Activated CD8-positive, alpha-beta T cell treated with anti-CD3 and anti-CD28 coated beads for 36 hours (primary cell): ENCODE data around the gene CTNNA2. TPM values are rescaled to one million over a fixed set of nuclear protein-coding genes. Genes with fewer than 3 reads are reported as not detected.

Experiments
- ATAC-seq: fragments of 200-7000 bp; cut with Tn5 transposase; one replicate; pipeline ENCODE4 v1.10.0; 2021; ENCODE audit warnings: mild to moderate bottlenecking, moderate library complexity
- CTCF ChIA-PET: fragments of 350-600 bp; sonication (Branson Sonifier 250); formaldehyde crosslinking; loops from one replicate; lab custom pipeline; 2021; ENCODE audit warnings: antibody characterized with exemption; lab: Charles Lee
- POLR2A ChIA-PET: fragments of 350-600 bp; sonication (Branson Sonifier 250); formaldehyde crosslinking; loops from one replicate; lab custom pipeline; 2021; ENCODE audit warnings: antibody characterized with exemption; lab: Charles Lee
- DNase-seq: peaks from one replicate; pipeline ENCODE4 v3.0.0-alpha.2; 2020
- H3K27ac Mint-ChIP-seq: one replicate; pipeline ENCODE4 v1.8.0; 2021; ENCODE audit warnings: mild to moderate bottlenecking, mixed read lengths
- H3K27me3 Mint-ChIP-seq: one replicate; pipeline ENCODE4 v1.8.0; 2021; ENCODE audit warnings: mixed read lengths
- H3K36me3 Mint-ChIP-seq: one replicate; pipeline ENCODE4 v1.8.0; 2021; ENCODE audit warnings: low read depth, mixed read lengths
- H3K4me1 Mint-ChIP-seq: one replicate; pipeline ENCODE4 v1.8.0; 2021; ENCODE audit warnings: low read depth, mixed read lengths
- H3K4me3 Mint-ChIP-seq: one replicate; pipeline ENCODE4 v1.8.0; 2021; ENCODE audit warnings: mild to moderate bottlenecking, moderate library complexity, mixed read lengths
- H3K9me3 Mint-ChIP-seq: one replicate; pipeline ENCODE4 v1.8.0; 2021; ENCODE audit warnings: mixed read lengths
- intact Hi-C: fragments of 100-400 bp; cut with micrococcal nuclease; formaldehyde crosslinking; loops from one replicate; pipeline ENCODE4 v1.10.0; 2022
- total RNA-seq, 2 experiments: library from RNA; stranded (reverse); gene quantifications; one replicate each; pipeline ENCODE4 v1.2.3, GENCODE V29; 2021
- TF ChIP-seq, protein P1 (sequence below): fragments of 200-600 bp; IDR thresholded peaks from one replicate; pipeline ENCODE4 v1.8.0; 2022; ENCODE audit warnings: antibody characterized with exemption, mild to moderate bottlenecking

The CTNNA2 gene
- total RNA-seq, 2 experiments from 2014 or later: not detected

DNA sequence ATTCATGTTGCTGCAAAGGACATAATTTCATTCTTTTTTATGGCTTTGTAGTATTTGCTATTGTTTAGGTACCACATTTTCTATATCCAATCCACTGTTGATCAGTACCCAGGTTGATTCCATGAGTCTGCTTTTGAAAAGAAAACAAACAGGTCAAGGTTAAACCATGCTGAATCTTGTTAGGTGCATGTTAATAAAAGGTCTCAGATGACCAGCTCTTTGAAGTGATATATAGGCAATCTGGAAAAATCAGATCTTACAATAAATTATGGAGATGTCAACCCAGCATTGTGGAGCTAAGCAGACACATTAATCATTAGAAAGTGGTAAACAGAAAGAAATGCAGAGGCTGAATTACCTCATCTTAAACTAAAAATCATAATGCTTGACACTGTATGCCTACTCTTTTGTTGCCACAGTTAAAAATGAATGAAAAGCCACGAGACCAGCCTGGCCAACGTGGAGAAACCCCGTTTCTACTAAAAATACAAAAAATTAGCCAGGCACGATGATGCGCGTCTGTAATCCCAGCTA is 246.0 kb downstream of the CTNNA2 start:
- TF ChIP-seq, protein P1, sequence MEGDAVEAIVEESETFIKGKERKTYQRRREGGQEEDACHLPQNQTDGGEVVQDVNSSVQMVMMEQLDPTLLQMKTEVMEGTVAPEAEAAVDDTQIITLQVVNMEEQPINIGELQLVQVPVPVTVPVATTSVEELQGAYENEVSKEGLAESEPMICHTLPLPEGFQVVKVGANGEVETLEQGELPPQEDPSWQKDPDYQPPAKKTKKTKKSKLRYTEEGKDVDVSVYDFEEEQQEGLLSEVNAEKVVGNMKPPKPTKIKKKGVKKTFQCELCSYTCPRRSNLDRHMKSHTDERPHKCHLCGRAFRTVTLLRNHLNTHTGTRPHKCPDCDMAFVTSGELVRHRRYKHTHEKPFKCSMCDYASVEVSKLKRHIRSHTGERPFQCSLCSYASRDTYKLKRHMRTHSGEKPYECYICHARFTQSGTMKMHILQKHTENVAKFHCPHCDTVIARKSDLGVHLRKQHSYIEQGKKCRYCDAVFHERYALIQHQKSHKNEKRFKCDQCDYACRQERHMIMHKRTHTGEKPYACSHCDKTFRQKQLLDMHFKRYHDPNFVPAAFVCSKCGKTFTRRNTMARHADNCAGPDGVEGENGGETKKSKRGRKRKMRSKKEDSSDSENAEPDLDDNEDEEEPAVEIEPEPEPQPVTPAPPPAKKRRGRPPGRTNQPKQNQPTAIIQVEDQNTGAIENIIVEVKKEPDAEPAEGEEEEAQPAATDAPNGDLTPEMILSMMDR: no peak
- Mint-ChIP-seq H3K27ac (no peak overlapping the region), H3K36me3 (no peaks in the 10 kb centered on the region), H3K4me1 (no peaks in the 10 kb centered on the region), H3K27me3 (no peaks in the 10 kb centered on the region), H3K9me3 (peaks cover 5% of the 10 kb centered on the region), H3K4me3 (no peak overlapping the region)
- CTCF ChIA-PET: no interaction called here
- POLR2A ChIA-PET: no interaction called here
- DNase-seq (no peak), ATAC-seq (no peak)
- intact Hi-C loops: no loop called here

DNA sequence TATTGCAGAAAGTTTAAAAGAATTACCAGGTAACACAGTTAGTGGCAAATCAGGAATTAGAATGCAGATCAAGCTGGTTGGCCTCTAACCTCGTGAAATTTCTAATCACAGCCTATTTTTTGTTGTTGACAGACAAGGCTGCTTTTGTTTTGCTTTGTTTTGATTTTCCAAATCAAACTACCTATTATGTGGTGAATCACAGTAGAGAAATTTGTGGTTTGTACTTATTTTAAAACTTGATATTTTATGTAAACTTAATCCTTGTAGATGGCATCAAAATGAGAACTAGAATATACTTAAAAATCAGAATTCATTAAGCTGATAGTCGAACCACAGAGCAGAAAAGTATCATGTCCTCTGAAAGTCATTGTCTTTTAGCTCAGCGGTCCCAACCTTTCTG is 258.1 kb downstream of the CTNNA2 start:
- TF ChIP-seq, protein P1: no peak
- no peak overlapping the region for H3K4me3 Mint-ChIP-seq
- POLR2A ChIA-PET: no interaction called here
- intact Hi-C loops: no loop called here
- peaks cover 6% of the 10 kb centered on the region for H3K9me3 Mint-ChIP-seq
- H3K4me1 Mint-ChIP-seq: no peaks in the 10 kb centered on the region
- ATAC-seq (no peak), DNase-seq (no peak)
- H3K27ac Mint-ChIP-seq: no peak overlapping the region
- CTCF ChIA-PET: no interaction called here
- no peaks in the 10 kb centered on the region for H3K36me3 Mint-ChIP-seq
- no peaks in the 10 kb centered on the region for H3K27me3 Mint-ChIP-seq

DNA sequence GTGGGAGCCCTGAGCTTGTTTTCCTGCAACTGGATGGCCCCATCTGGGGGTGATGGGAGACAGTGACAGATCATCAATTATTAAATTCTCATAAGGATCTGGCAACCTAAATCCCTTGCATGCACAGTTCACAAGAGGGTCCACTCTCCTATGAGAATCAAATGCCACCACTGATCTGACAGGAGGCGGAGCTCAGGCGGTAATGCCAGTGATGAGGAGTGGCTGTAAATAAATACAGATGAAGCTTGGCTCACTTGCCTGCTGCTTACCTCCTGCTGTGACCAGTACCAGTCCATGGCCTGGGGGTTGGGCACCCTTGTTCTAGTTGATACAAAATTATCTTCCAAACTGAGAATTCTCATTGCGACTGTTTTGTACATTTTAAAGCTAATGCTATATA is 258.6 kb downstream of the CTNNA2 start:
- ATAC-seq (no peak), DNase-seq (no peak)
- Mint-ChIP-seq H3K4me1 (no peaks in the 10 kb centered on the region), H3K27me3 (no peaks in the 10 kb centered on the region), H3K36me3 (no peaks in the 10 kb centered on the region), H3K4me3 (no peak overlapping the region), H3K27ac (no peak overlapping the region), H3K9me3 (peaks cover 4% of the 10 kb centered on the region)
- ChIA-PET CTCF (no interaction called here), POLR2A (no interaction called here)
- intact Hi-C loops: no loop called here
- TF ChIP-seq, protein P1: no peak

DNA sequence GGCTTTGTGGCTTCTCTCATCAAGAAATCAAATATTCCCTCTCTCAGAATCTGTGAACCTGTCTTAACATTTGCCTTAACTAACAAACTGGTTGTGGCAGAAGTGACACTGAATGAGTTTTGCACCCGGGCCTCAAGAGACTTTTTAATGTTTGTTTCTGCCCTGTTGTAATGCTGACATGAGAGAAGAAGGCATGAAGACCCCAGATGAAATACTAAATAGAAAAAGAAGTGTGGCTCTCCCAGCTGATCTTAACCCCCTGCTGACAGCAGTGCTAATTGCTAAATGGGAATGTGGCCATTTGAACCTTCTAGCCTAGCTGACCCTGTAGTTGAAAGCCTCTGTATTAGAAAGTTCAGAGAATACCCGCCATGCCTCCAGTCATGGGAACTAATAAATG is 261.2 kb downstream of the CTNNA2 start:
- ChIA-PET CTCF (no interaction called here), POLR2A (no interaction called here)
- Mint-ChIP-seq H3K27me3 (no peaks in the 10 kb centered on the region), H3K4me3 (no peak overlapping the region), H3K4me1 (no peaks in the 10 kb centered on the region), H3K27ac (no peak overlapping the region), H3K36me3 (no peaks in the 10 kb centered on the region), H3K9me3 (peaks cover 4% of the 10 kb centered on the region)
- TF ChIP-seq, protein P1: no peak
- intact Hi-C loops: no loop called here
- DNase-seq: no peak
- no peak for ATAC-seq

DNA sequence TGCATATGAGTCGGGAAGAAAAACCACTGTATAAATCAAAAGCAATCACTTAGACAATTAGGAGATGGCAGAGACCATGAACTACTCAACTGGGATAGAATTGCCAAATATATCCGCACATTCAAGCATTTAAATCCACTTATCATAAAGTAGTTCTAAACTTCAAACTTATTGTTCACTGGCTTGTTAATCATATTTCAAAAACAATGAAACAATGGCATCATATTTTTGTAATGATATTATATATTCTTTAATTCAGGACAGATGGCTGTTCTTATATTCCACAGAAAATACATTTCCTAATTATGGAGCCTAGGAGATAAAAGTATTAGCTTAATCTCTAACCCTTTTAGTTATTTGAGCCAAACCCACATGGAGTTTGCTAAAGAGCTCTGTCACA is 263.6 kb downstream of the CTNNA2 start:
- ATAC-seq: no peak
- H3K27ac Mint-ChIP-seq: no peak overlapping the region
- peaks cover 3% of the 10 kb centered on the region for H3K9me3 Mint-ChIP-seq
- H3K4me3 Mint-ChIP-seq: no peak overlapping the region
- intact Hi-C loops: no loop called here
- TF ChIP-seq, protein P1: no peak
- ChIA-PET POLR2A (no interaction called here), CTCF (no interaction called here)
- H3K36me3 Mint-ChIP-seq: no peaks in the 10 kb centered on the region
- no peak for DNase-seq
- H3K4me1 Mint-ChIP-seq: no peaks in the 10 kb centered on the region
- H3K27me3 Mint-ChIP-seq: no peaks in the 10 kb centered on the region
